Small intestine (tissue), 7 donors: ENCODE results near the gene ABL1. TPM values are rescaled to one million over a fixed set of nuclear protein-coding genes. Genes with fewer than 3 reads are reported as not detected.

Source experiments
- DNase-seq, 2 donors: peaks; one replicate each; pipeline versions ENCODE4 v3.0.0 to v3.0.0-alpha.2; 2013
- FAIRE-seq: peaks from 2 replicates; lab custom pipeline; 2012; peaks lifted over from hg19 to GRCh38; lab: Jason Lieb, UNC
- H3K27ac ChIP-seq, 3 donors: one replicate each; pipeline ENCODE4 v1.5.1; 2013; ENCODE audit warnings: low read length in 2 of 3, mild to moderate bottlenecking in 2 of 3, control low read depth in 1 of 3, inconsistent platforms in 1 of 3, low read depth in 1 of 3, moderate library complexity in 1 of 3
- H3K27me3 ChIP-seq, 3 donors: one replicate each; pipeline ENCODE4 v1.6.1; 2013; ENCODE audit warnings: low read length in 3 of 3, inconsistent platforms in 1 of 3; ENCODE audit not compliant: control insufficient read depth in 3 of 3, insufficient read depth in 3 of 3
- H3K36me3 ChIP-seq, 3 donors: one replicate each; pipeline ENCODE4 v1.6.1; 2013; ENCODE audit warnings: low read length in 3 of 3, inconsistent platforms in 1 of 3, low read depth in 1 of 3, mild to moderate bottlenecking in 1 of 3, moderate library complexity in 1 of 3; ENCODE audit not compliant: control insufficient read depth in 3 of 3, insufficient read depth in 2 of 3
- H3K4me1 ChIP-seq, 3 donors: one replicate each; pipeline ENCODE4 v1.6.1; 2013; ENCODE audit warnings: low read length in 2 of 3, inconsistent platforms in 1 of 3, low read depth in 1 of 3, mild to moderate bottlenecking in 1 of 3, moderate library complexity in 1 of 3; ENCODE audit not compliant: control insufficient read depth in 3 of 3, insufficient read depth in 2 of 3
- H3K4me3 ChIP-seq, 3 donors: one replicate each; pipeline ENCODE4 v1.5.1; 2013; ENCODE audit warnings: low read length in 3 of 3, control low read depth in 1 of 3, inconsistent platforms in 1 of 3, low read depth in 1 of 3, mild to moderate bottlenecking in 1 of 3, moderate library complexity in 1 of 3
- H3K9me3 ChIP-seq, 2 donors: one replicate each; pipeline ENCODE4 v1.6.1; 2013; ENCODE audit warnings: low read depth in 1 of 2, low read length in 1 of 2; ENCODE audit not compliant: control insufficient read depth in 2 of 2, insufficient read depth in 1 of 2
- WGBS, 3 donors: extraction: QIAGEN DNeasy Blood & Tissue Kit; methylation state at CpG; one replicate each; pipeline ENCODE4 v1.1.7; 2013; 5-methylcytosine and 5-hydroxymethylcytosine counted together
- polyA plus RNA-seq, 4 donors: library from polyadenylated mRNA; stranded (reverse) in 3 of 4; unstranded in 1 of 4; fragments of 200-250 nt in 3 of 4; fragments of 120-200 nt in 1 of 4; gene quantifications; one replicate each; pipeline versions ENCODE4 v1.2.1 to v1.2.3, GENCODE V29; 2013
- donor health status: healthy with polysubstance abuse.
- donor health status: control.
- donor health status: control.
- donor health status: Bipolar disorder and iron deficiency.
- donor health status: healthy.

The ABL1 gene
- polyA plus RNA-seq, 4 donors = 8.7 to 58.1 (median 28.1) TPM

GRCh38 chr9:130927338-130927737 lies 92.3 kb downstream of the ABL1 start:
- DNase-seq = no peak
- 85 to 93% (median 86%) methylated on average over 8 to 10 of the region's 10 CpGs for WGBS, 3 donors

DNA sequence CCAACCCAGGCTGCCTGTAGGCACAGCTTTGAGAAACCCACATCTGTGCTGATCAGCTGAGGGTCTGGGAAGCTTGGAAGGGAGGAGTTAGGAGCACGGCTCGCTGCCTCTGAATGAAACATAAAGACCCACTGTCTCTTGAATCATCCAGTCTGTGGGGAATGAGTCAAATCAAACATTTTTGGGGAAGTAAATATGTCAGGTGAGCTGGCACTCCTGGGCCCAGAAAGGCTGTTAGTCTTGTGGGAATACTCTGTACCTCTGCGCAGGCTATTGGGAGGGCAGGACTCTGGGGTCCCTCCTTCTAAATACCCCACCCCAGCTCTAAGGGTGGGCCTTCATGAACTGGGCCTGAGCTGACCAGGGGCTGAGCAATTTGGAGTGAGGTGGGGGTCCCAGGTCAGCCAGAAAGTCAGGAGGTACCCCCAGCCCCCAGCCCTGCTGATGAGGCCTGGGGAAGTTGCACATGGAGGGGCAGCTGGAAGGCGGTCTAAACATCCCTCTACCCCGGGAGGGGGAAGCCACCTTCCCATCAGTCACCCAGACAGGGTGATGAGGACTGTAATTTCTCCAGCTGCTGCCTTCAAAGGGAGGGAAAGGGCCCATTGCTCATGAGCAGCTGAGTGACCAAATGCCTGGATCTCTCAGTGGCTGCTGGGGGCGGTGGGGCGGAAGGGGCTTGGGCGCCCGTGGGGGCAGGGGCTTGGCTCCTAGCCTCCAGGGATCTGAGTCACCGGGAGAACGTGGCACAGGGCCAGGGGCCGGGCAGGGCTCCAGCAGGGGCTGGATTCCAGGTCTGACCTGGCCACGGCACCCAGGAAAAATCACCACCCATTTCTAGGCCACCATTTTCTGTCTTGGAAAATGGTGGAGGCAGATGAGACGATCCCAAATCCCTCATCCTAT lies 93.2 kb downstream of the ABL1 start:
- no peaks in the 10 kb centered on the region for H3K9me3 ChIP-seq
- peaks cover 0 to 29% (median 5%) of the 10 kb centered on the region in 3 donors for H3K27me3 ChIP-seq
- H3K36me3 ChIP-seq = no peaks in the 10 kb centered on the region
- H3K4me3 ChIP-seq = no peak overlapping the region
- no peak overlapping the region for H3K27ac ChIP-seq
- WGBS, 3 donors = 15 to 52% (median 24%) methylated on average over 14 of the region's 14 CpGs
- peaks cover 0 to 4% (median 0%) of the 10 kb centered on the region in 3 donors for H3K4me1 ChIP-seq
- no peak for FAIRE-seq
- peak in 1 of 2 donors; percentile 57 for DNase-seq

More at GRCh38 chr9:130927338-130927737, 92.3 kb downstream of the ABL1 start:
- Histone ChIP-seq H3K27ac (no peak overlapping the region), H3K9me3 (no peaks in the 10 kb centered on the region), H3K4me3 (no peak overlapping the region), H3K36me3 (no peaks in the 10 kb centered on the region), H3K27me3 (peaks cover 0 to 20% (median 2%) of the 10 kb centered on the region in 3 donors), H3K4me1 (peaks cover 0 to 4% (median 0%) of the 10 kb centered on the region in 3 donors)
- FAIRE-seq = no peak

GRCh38 chr9:130929571-130930038 lies 94.6 kb downstream of the ABL1 start:
- Histone ChIP-seq H3K27me3 (peaks cover 0 to 36% (median 7%) of the 10 kb centered on the region in 3 donors), H3K9me3 (no peaks in the 10 kb centered on the region), H3K4me1 (peaks cover 0 to 4% (median 0%) of the 10 kb centered on the region in 3 donors), H3K36me3 (no peaks in the 10 kb centered on the region), H3K4me3 (no peak overlapping the region), H3K27ac (no peak overlapping the region)
- no peak for FAIRE-seq
- no peak for DNase-seq
- WGBS, 3 donors = 85 to 89% (median 88%) methylated on average over 35 to 36 of the region's 36 CpGs

DNA sequence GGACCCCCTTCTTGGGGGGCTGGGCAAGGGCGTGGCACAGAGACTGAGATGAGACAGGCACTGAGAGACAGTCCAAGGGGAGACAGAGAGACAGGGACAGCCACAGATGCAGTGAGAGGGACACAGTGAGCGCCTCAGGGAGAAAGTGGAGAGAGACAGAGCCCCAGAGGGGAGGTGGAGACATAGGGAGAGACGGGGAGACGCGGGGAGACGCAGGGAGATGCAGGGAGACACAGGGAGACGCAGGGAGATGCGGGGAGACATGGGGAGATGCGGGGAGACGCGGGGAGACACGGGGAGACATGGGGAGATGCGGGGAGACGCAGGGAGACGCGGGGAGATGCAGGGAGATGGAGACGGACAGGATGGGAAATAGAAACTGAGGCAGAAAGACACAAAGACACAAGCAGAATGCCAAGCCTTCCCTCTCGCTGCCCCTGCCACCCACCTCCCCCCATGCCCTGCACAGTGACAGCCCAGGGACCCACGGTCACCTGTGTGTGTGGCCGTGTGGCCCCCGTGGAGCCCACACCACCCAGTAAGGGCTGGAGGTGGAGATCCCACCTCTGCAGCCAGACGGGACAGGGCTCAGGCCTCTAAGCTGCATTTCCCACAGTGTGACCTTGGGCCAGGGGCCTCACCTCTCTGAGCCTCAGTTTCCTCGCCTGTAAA lies 95.2 kb downstream of the ABL1 start:
- no peaks in the 10 kb centered on the region for H3K9me3 ChIP-seq
- no peak overlapping the region for H3K4me3 ChIP-seq
- peaks cover 0 to 4% (median 2%) of the 10 kb centered on the region in 3 donors for H3K4me1 ChIP-seq
- 88 to 89% (median 88%) methylated on average over 22 to 23 of the region's 23 CpGs for WGBS, 3 donors
- FAIRE-seq (no peak), DNase-seq (no peak)
- H3K27me3 ChIP-seq = peaks cover 0 to 38% (median 7%) of the 10 kb centered on the region in 3 donors
- no peak overlapping the region for H3K27ac ChIP-seq
- no peaks in the 10 kb centered on the region for H3K36me3 ChIP-seq

DNA sequence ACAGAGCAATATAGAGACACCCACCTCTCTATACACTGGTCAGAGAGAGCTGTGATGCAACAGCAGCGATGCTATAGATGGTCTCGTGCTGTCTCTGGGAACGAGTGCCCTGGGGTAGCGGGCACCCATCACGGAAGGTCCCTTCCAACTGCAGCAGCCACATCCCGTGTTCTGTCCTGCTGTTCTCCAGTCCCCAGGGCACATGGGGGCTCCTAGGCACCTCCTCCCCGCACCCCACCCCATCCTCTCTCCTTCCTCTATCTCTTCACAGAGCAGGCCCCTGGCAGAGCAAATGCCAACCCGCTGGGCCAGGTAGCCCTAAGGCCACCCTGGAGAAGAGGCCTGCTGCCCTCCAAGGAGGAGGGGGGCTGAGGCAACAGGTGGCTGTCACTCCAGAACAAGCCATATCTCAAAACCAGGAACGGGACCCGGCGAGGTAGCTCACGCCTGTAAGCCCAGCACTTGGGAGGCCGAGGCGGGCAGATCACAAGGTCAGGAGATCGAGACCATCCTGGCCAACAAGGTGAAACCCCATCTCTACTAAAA lies 95.8 kb downstream of the ABL1 start:
- Histone ChIP-seq H3K9me3 (no peaks in the 10 kb centered on the region), H3K27me3 (peaks cover 0 to 42% (median 7%) of the 10 kb centered on the region in 3 donors), H3K27ac (no peak overlapping the region), H3K36me3 (no peaks in the 10 kb centered on the region), H3K4me3 (no peak overlapping the region), H3K4me1 (peaks cover 0 to 5% (median 4%) of the 10 kb centered on the region in 3 donors)
- 86 to 93% (median 87%) methylated on average over 15 of the region's 15 CpGs for WGBS, 3 donors
- DNase-seq = no peak
- FAIRE-seq = no peak

- Histone ChIP-seq H3K4me1 (peaks cover 0 to 5% (median 4%) of the 10 kb centered on the region in 3 donors), H3K36me3 (no peaks in the 10 kb centered on the region), H3K27ac (no peak overlapping the region), H3K9me3 (no peaks in the 10 kb centered on the region), H3K4me3 (no peak overlapping the region), H3K27me3 (peaks cover 0 to 48% (median 7%) of the 10 kb centered on the region in 3 donors)
- WGBS, 3 donors = 59 to 71% (median 62%) methylated on average over 20 of the region's 20 CpGs
- DNase-seq = no peak
- FAIRE-seq = no peak
These were observed 96.6 kb downstream of the ABL1 start for GRCh38 chr9:130931508-130932254.

GRCh38 chr9:130932255-130933079 lies 97.4 kb downstream of the ABL1 start:
- H3K36me3 ChIP-seq = no peaks in the 10 kb centered on the region
- DNase-seq (no peak), FAIRE-seq (no peak)
- 53 to 56% (median 53%) methylated on average over 21 of the region's 21 CpGs for WGBS, 3 donors
- no peak overlapping the region for H3K4me3 ChIP-seq
- no peak overlapping the region for H3K27ac ChIP-seq
- peaks cover 0 to 56% (median 10%) of the 10 kb centered on the region in 3 donors for H3K27me3 ChIP-seq
- peaks cover 0 to 5% (median 4%) of the 10 kb centered on the region in 3 donors for H3K4me1 ChIP-seq
- H3K9me3 ChIP-seq = no peaks in the 10 kb centered on the region
